Measurements from ENCODE around the gene BEST1.

The BEST1 gene

DNA sequence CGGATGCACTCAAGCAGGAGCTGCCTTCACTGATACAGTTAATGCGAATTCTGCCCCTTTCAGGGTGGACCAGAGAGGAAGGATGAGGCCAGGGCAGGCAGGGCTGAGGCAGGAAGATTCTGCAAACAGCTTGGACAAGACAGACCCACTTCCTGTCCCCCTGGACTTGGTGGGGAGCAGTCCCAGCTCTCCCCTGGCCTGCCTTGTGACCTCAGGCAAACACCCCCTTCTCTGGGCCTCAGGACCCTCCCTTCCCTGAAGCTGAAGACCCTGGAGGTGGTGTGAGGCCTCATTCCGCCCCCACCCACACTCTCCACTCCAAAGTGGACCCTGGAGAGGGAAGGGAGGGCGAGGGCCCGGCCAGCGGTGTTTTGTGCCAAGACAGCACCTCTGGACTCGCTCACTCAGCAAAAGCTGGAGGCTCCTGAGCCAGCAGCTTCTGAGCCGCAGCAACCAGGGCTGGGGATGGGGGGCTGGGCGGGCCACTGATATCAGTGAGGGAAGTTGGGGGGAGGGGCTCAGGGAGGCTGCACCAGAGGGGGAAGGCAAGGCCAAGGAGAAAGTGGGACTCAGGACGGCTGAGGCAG lies 41.3 kb upstream of the BEST1 start:
- Histone ChIP-seq H3K4me3 (replicated peaks; ENCODE audit: low read depth, low read length) (no peak overlapping the region), H3K36me3 (ENCODE audit: control insufficient read depth, insufficient read depth, low read length) (no peaks in the 10 kb centered on the region), H3K27me3 (replicated peaks; ENCODE audit: control insufficient read depth, insufficient read depth, low read length) (no peaks in the 10 kb centered on the region; the same call in 1 of the 2 replicates)
- TF ChIP-seq, protein P1, sequence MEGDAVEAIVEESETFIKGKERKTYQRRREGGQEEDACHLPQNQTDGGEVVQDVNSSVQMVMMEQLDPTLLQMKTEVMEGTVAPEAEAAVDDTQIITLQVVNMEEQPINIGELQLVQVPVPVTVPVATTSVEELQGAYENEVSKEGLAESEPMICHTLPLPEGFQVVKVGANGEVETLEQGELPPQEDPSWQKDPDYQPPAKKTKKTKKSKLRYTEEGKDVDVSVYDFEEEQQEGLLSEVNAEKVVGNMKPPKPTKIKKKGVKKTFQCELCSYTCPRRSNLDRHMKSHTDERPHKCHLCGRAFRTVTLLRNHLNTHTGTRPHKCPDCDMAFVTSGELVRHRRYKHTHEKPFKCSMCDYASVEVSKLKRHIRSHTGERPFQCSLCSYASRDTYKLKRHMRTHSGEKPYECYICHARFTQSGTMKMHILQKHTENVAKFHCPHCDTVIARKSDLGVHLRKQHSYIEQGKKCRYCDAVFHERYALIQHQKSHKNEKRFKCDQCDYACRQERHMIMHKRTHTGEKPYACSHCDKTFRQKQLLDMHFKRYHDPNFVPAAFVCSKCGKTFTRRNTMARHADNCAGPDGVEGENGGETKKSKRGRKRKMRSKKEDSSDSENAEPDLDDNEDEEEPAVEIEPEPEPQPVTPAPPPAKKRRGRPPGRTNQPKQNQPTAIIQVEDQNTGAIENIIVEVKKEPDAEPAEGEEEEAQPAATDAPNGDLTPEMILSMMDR (IDR thresholded peaks at IDR 0.05; ENCODE audit: insufficient read depth, low read length, poor library complexity, severe bottlenecking) = no peak
- DNase-seq (ENCODE audit: extremely low read depth, insufficient read length) = no peak

GRCh38 chr11:61910187-61911127 lies 39.7 kb upstream of the BEST1 start:
- no peak for DNase-seq (ENCODE audit: extremely low read depth, insufficient read length)
- Histone ChIP-seq H3K4me3 (replicated peaks; ENCODE audit: low read depth, low read length) (no peak overlapping the region), H3K36me3 (ENCODE audit: control insufficient read depth, insufficient read depth, low read length) (no peaks in the 10 kb centered on the region), H3K27me3 (replicated peaks; ENCODE audit: control insufficient read depth, insufficient read depth, low read length) (no peaks in the 10 kb centered on the region; the same call in none of the 2 replicates)
- TF ChIP-seq, protein P1 (IDR thresholded peaks at IDR 0.05; ENCODE audit: insufficient read depth, low read length, poor library complexity, severe bottlenecking) = no peak

DNA sequence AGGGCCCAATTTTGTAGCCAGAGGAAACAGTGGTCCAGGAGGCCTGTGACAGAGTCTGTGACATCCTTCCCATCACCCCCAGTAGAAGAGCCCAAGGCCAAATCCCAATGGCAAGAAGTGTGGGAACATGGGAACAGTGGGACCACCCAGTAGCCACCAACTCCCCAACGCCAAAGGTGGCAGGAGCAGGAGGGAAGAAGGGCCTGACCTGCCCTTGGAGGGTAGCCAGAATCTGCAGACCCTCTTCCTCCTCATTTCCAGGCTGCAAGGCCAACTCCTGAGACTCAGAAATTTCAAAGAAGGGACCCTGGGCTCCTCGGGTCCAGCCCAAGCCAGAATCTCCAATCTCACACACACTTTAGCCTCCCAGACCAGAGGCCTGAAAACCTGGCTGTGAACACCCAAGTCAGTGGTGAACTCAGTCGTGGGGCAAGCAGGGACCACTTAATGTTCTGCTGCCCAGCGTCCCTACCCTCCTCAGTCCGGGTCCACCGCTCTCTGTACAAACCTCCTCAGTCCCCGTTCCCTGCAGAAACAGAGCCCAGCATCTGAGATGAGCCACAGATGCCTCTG lies 38.9 kb upstream of the BEST1 start:
- Histone ChIP-seq H3K27me3 (replicated peaks; ENCODE audit: control insufficient read depth, insufficient read depth, low read length) (no peaks in the 10 kb centered on the region; the same call in none of the 2 replicates), H3K4me3 (replicated peaks; ENCODE audit: low read depth, low read length) (no peak overlapping the region), H3K36me3 (ENCODE audit: control insufficient read depth, insufficient read depth, low read length) (no peaks in the 10 kb centered on the region)
- no peak for DNase-seq (ENCODE audit: extremely low read depth, insufficient read length)
- TF ChIP-seq, protein P1 (IDR thresholded peaks at IDR 0.05; ENCODE audit: insufficient read depth, low read length, poor library complexity, severe bottlenecking) = no peak

- peaks cover 1% of the 10 kb centered on the region for H3K27me3 ChIP-seq (replicated peaks; ENCODE audit: control insufficient read depth, insufficient read depth, low read length)
- DNase-seq (ENCODE audit: extremely low read depth, insufficient read length) = no peak
- H3K4me3 ChIP-seq (replicated peaks; ENCODE audit: low read depth, low read length) = no peak overlapping the region
- TF ChIP-seq, protein P1 (IDR thresholded peaks at IDR 0.05; ENCODE audit: insufficient read depth, low read length, poor library complexity, severe bottlenecking) = no peak
- H3K36me3 ChIP-seq (ENCODE audit: control insufficient read depth, insufficient read depth, low read length) = no peaks in the 10 kb centered on the region
Measured at GRCh38 chr11:61911701-61912529, 38.2 kb upstream of the BEST1 start.

DNA sequence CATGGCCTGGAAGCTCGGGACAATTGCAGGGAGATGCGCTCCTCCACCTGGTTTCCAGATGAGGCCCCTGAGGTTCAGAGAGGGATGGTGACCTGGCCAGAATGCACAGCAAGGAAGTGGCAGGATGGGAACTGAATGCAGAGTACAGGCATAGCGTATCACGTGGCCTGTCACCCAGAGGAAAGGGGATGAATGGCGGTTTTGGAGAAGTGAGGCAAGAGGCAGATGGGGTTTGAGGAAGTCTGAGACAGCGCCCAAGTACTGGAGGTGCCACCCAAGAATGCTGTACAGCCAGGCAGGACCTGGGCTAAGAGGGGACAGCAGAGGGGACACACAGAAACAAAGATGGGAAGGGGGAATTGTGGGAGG lies 37.6 kb upstream of the BEST1 start:
- no peaks in the 10 kb centered on the region for H3K36me3 ChIP-seq (ENCODE audit: control insufficient read depth, insufficient read depth, low read length)
- peaks cover 1% of the 10 kb centered on the region for H3K27me3 ChIP-seq (replicated peaks; ENCODE audit: control insufficient read depth, insufficient read depth, low read length)
- TF ChIP-seq, protein P1 (IDR thresholded peaks at IDR 0.05; ENCODE audit: insufficient read depth, low read length, poor library complexity, severe bottlenecking) = no peak
- DNase-seq (ENCODE audit: extremely low read depth, insufficient read length) = no peak
- H3K4me3 ChIP-seq (replicated peaks; ENCODE audit: low read depth, low read length) = no peak overlapping the region

Measured in GM06990 (cell line).